NCI-H526 treated with DMSO at 0.1 percent for 48 hours (cell line): ENCODE data around the gene SLC7A6OS.

ENCODE experiments used
- DNase-seq: peaks from one replicate; lab custom pipeline; 2025; lab: John Stamatoyannopoulos, UW

The SLC7A6OS gene

GRCh38 chr16:68279726-68280558 lies 30.8 kb downstream of the SLC7A6OS start:
- DNase-seq: no peak

- no peak for DNase-seq
Measured at GRCh38 chr16:68276223-68276622, 34.5 kb downstream of the SLC7A6OS start.

GRCh38 chr16:68275611-68276191 lies 35.0 kb downstream of the SLC7A6OS start:
- peak; percentile 37 for DNase-seq

GRCh38 chr16:68274441-68274840 lies 36.3 kb downstream of the SLC7A6OS start:
- DNase-seq: no peak

GRCh38 chr16:68273896-68274295 lies 36.9 kb downstream of the SLC7A6OS start:
- DNase-seq: no peak

- DNase-seq: no peak
Measured at GRCh38 chr16:68273459-68273858, 37.3 kb downstream of the SLC7A6OS start.

GRCh38 chr16:68272507-68273209 lies 38.1 kb downstream of the SLC7A6OS start:
- DNase-seq: no peak

- DNase-seq: no peak
Measured at GRCh38 chr16:68270353-68270752, 40.4 kb downstream of the SLC7A6OS start.

GRCh38 chr16:68269793-68270192 lies 41.0 kb downstream of the SLC7A6OS start:
- DNase-seq: no peak

- no peak for DNase-seq
Measured at GRCh38 chr16:68267612-68268405, 42.9 kb downstream of the SLC7A6OS start.

GRCh38 chr16:68265078-68265920 lies 45.4 kb downstream of the SLC7A6OS start:
- DNase-seq: peak; percentile 17

GRCh38 chr16:68264128-68265077 lies 46.3 kb downstream of the SLC7A6OS start, which contains the start of gene SLC7A6:
Gene SLC7A6, plus strand, starts transcription at chr16:68264526. Its CDS starts 10,201 bp downstream, at chr16:68274727.
- peak; percentile 14 for DNase-seq

- DNase-seq: no peak
Measured at GRCh38 chr16:68263559-68264127, 47.1 kb downstream of the SLC7A6OS start.

- no peak for DNase-seq
Measured at GRCh38 chr16:68259007-68259825, 51.5 kb downstream of the SLC7A6OS start.

GRCh38 chr16:68257906-68258800 lies 52.6 kb downstream of the SLC7A6OS start:
- no peak for DNase-seq

GRCh38 chr16:68257251-68257905 lies 53.4 kb downstream of the SLC7A6OS start:
- no peak for DNase-seq

- DNase-seq: no peak
Measured at GRCh38 chr16:68255712-68256111, 55.0 kb downstream of the SLC7A6OS start.
